HAP-1 (cell line): ENCODE data around the gene SHROOM1.
"Not testable (repeated sequence)": the region's sequence is repeated elsewhere in the genome, so short reads cannot be mapped to it uniquely, and the experiment has no call there.

Experiments used
- DNase-seq, 2 experiments: peaks; one replicate each; pipeline ENCODE4 v3.0.0-alpha.2; 2016 to 2020; ENCODE audit warnings: low spot score in 2 of 2
- H3K27me3 ChIP-seq: fragments of 250-450 bp; sonication (Bioruptor Pico); 2 replicates; pipeline ENCODE4 v1.5.1; 2020; ENCODE audit warnings: low read depth, mild to moderate bottlenecking, moderate library complexity
- H3K36me3 ChIP-seq: fragments of 250-450 bp; sonication (Bioruptor Pico); replicated peaks from 2 replicates; pipeline ENCODE4 v1.5.1; 2020; ENCODE audit warnings: mild to moderate bottlenecking
- H3K4me1 ChIP-seq: fragments of 250-450 bp; sonication (Bioruptor Pico); 2 replicates; pipeline ENCODE4 v1.5.1; 2020; ENCODE audit warnings: mild to moderate bottlenecking
- H3K4me3 ChIP-seq: fragments of 250-450 bp; sonication (Bioruptor Pico); 2 replicates; pipeline ENCODE4 v1.5.1; 2020; ENCODE audit warnings: mild to moderate bottlenecking, moderate library complexity
- H3K9me3 ChIP-seq: fragments of 250-450 bp; sonication (Bioruptor Pico); 2 replicates; pipeline ENCODE4 v1.5.1; 2020; ENCODE audit warnings: mild to moderate bottlenecking, moderate library complexity
- in situ Hi-C: fragments of 300-500 bp; cut with MboI; formaldehyde crosslinking; loops from 3 replicates; pipeline ENCODE4 v1.14.3; 2020; ENCODE audit warnings: low sequenced_read_pairs, inconsistent platforms, mixed read lengths

Gene SHROOM1

DNA sequence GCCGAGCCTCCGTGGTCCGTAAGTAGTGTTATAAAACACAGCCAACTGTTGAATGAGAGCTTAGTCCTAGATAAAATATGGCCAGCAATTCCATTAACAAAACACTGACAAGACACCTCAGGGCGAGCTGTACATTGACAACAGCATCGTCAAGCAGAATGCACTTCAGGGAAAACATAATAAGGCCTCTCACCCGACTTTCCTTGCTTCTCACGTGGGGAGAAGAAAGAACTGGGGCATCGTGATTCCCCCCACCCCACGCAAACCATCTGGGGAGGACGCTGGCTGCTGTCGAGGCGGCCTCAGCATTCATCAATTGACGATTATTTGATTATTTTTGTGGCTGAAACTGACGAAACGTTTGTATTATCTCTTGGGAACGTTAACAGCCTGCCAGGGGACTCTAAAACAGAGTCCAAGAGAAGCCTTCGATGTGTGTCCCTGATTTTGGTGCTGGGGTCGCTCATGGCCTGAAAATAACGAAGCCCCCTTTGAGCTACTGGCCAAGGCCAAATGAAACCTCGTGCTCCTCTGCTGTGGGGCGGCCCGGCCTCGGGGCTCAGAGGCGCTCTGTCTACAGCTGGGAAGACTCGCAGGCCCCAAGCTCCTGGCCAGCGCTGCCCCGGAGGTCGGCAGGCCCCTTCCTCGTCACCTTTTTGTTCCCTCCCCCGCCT is 35.4 kb upstream of the SHROOM1 start:
- Histone ChIP-seq H3K9me3 (no peaks in the 10 kb centered on the region), H3K4me1 (peaks cover 11% of the 10 kb centered on the region), H3K27me3 (no peaks in the 10 kb centered on the region), H3K36me3 (peaks cover 36% of the 10 kb centered on the region), H3K4me3 (peak overlapping the region; percentile 98)
- DNase-seq: no peak
- in situ Hi-C loops: no loop called here

DNA sequence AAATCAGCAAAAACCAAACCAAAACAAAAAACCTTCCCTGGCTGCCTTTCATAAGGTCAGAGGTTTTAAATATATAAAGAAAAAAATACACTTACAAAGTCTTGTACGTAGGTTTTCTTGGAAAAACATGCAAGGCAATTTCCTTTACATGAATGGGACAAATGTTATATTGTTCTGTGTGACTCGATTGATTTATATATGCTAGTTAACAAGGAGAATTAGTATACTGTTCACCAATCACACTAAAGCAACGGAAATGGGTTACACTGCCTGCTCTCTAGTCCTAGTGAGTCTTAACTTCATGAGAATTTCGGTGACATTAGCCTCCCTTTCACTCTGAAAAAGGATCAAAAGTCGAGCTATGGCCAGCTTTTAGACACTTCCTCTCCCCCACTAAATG is 30.3 kb upstream of the SHROOM1 start:
- peaks cover 1% of the 10 kb centered on the region for H3K4me1 ChIP-seq
- H3K27me3 ChIP-seq: peaks cover 6% of the 10 kb centered on the region; the same call in 1 of the 2 replicates
- in situ Hi-C loops: no loop called here
- H3K9me3 ChIP-seq: no peaks in the 10 kb centered on the region
- no peak overlapping the region for H3K4me3 ChIP-seq
- no peak for DNase-seq
- no peaks in the 10 kb centered on the region for H3K36me3 ChIP-seq

DNA sequence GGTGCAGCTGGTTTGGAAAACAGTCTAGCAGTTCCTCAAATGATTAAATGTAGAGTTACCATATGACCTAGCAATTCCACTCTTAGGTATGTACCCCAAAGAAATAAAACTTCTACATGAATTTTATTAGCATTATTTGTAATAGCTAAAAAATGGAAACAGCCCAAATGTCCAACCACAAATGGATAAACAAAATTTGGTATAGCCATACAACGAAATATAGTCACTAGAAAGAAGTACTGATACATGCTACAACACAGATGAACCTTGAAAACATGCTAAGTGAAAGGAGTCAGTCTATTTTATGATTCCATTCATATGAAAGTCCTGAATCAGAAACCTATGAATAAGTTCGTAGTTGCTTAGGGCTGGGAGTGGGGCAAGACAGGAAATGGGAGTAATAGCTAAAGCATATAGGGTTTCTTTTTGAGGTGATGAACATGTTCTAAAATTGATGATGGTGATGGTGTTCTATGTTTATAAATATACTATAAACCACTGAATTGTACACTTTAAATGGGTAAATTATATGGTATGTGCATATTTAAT is 29.5 kb upstream of the SHROOM1 start:
- Histone ChIP-seq H3K9me3 (no peaks in the 10 kb centered on the region), H3K4me3 (no peak overlapping the region), H3K4me1 (no peaks in the 10 kb centered on the region), H3K36me3 (no peaks in the 10 kb centered on the region), H3K27me3 (peaks cover 6% of the 10 kb centered on the region; the same call in 1 of the 2 replicates)
- no peak for DNase-seq
- in situ Hi-C loops: no loop called here

DNA sequence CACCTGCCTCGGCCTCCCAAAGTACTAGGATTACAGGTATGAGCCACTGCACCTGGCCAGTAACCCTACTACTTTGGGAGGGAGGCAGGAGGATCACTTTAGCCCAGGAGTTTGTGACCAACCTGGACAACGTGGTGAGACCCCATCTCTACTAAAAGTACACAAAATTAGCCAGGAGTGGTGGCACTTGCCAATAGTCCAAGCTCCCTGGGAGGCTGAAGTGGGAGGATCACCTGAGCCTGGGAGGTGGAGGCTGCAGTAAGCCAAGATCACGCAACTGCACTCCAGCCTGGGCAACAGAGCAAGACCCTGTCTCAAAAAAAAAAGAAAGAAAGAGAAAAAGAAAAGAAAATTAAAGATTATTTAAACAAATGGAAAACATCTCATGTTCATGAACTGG is 25.6 kb upstream of the SHROOM1 start:
- Histone ChIP-seq H3K27me3 (peaks cover 6% of the 10 kb centered on the region; the same call in 1 of the 2 replicates), H3K4me1 (peaks cover 4% of the 10 kb centered on the region; the same call in 1 of the 2 replicates), H3K36me3 (no peaks in the 10 kb centered on the region), H3K9me3 (no peaks in the 10 kb centered on the region), H3K4me3 (no peak overlapping the region)
- in situ Hi-C loops: no loop called here
- DNase-seq: no peak

DNA sequence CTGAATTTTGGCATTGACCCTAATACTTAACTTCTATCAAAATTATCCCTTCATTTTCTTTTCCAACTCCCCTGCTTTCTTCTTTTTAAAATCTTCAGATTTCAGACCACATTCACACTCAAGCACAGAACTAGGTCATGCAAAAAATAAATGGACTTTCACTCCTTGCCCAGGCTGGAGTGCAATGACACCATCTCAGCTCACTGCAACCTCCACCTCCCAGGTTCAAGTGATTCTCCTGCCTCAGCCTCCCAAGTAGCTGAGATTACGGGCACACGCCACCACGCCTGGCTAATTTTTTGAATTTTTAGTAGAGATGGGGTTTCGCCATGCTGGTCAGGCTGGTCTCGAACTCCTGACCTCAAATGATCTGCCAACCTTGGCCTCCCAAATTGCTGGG is 24.5 kb upstream of the SHROOM1 start:
- H3K4me3 ChIP-seq, DNase-seq, H3K9me3 ChIP-seq, H3K4me1 ChIP-seq, in situ Hi-C loops, H3K36me3 ChIP-seq, H3K27me3 ChIP-seq: not testable (repeated sequence)

DNA sequence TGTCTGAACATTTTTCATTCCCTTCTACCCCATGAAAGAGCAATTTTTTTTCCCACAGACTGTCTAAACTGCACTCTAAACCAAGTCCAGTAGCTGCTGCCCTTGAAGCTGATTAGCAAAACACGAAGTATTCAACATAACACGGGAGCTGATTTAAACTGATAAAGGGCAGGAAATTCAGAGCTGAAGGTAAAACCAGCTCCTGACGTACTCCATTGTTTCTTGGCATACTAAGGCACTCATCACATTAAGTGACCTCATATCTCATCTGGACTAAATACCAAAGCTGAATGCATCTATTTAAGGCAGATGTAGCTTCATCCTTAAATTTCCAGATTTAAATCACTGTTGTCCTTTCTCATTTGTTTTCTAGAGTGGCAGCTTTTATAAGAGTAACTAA is 23.9 kb upstream of the SHROOM1 start:
- Histone ChIP-seq H3K27me3 (no peaks in the 10 kb centered on the region), H3K9me3 (no peaks in the 10 kb centered on the region), H3K4me3 (no peak overlapping the region), H3K36me3 (no peaks in the 10 kb centered on the region), H3K4me1 (peaks cover 11% of the 10 kb centered on the region)
- peak in 1 of 2 experiments; percentile 17 for DNase-seq
- in situ Hi-C loops: no loop called here

DNA sequence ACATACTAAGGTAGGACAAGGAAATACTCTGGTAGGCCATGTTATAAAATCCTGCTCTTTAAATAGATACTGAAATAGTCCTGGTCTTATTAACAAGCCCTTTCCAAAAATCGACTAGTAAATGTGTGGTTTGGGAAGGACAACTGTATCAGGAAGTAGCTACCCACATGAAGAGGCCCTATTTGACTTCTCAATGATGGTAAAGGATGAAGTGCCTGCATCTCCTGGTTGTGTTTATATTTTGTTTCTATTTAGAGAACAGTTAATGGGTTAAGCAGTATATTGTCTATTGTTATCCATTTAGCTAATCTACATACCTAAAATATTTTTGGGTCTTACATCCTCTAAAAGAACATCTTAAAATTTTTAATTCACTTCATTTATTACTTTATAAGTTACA is 23.3 kb upstream of the SHROOM1 start:
- H3K36me3 ChIP-seq: no peaks in the 10 kb centered on the region
- no peak for DNase-seq
- H3K4me3 ChIP-seq: no peak overlapping the region
- in situ Hi-C loops: no loop called here
- H3K27me3 ChIP-seq: no peaks in the 10 kb centered on the region
- no peaks in the 10 kb centered on the region for H3K9me3 ChIP-seq
- H3K4me1 ChIP-seq: peaks cover 16% of the 10 kb centered on the region

DNA sequence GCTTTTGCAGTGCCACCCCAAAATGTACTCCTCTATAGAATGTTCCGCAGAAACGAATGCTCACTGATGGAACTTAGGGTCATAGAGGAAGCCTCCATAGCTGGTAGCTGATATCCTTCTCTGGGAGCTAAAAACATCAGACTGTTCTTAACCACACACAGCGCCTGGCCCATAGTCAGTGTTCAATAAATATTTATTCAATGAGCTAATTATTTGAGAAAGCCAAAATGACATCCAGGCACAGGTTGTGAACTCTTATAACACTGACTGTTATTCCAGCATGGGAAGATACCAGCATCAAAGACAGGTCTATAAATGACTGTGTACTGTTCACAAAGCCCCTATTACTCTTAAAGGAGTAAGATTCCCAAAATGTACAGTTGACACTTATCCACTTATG is 22.9 kb upstream of the SHROOM1 start:
- Histone ChIP-seq H3K4me3 (no peak overlapping the region), H3K9me3 (no peaks in the 10 kb centered on the region), H3K27me3 (no peaks in the 10 kb centered on the region), H3K36me3 (no peaks in the 10 kb centered on the region), H3K4me1 (peaks cover 19% of the 10 kb centered on the region)
- no peak for DNase-seq
- in situ Hi-C loops: no loop called here

DNA sequence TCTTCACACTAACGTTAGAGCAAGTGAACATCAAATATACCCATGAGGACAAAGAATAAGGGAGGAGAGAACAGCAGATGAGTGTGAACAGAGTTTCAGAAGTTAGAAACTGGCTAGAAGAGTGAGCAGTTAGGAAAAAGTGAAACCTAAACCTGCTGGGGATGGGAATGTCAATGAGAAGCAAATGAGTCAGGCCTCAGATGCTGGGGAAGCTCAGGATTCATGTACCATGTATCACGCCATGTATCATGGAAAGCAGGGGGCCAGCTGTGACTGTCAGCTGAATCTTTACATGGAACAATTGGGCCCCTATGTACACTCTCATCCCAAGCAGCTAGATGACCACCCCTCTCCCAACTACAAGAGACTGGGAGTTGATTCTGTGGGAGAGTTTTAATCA is 19.6 kb upstream of the SHROOM1 start:
- no peak overlapping the region for H3K4me3 ChIP-seq
- no peaks in the 10 kb centered on the region for H3K9me3 ChIP-seq
- no peak for DNase-seq
- in situ Hi-C loops: no loop called here
- H3K4me1 ChIP-seq: peaks cover 19% of the 10 kb centered on the region
- no peaks in the 10 kb centered on the region for H3K36me3 ChIP-seq
- H3K27me3 ChIP-seq: no peaks in the 10 kb centered on the region

DNA sequence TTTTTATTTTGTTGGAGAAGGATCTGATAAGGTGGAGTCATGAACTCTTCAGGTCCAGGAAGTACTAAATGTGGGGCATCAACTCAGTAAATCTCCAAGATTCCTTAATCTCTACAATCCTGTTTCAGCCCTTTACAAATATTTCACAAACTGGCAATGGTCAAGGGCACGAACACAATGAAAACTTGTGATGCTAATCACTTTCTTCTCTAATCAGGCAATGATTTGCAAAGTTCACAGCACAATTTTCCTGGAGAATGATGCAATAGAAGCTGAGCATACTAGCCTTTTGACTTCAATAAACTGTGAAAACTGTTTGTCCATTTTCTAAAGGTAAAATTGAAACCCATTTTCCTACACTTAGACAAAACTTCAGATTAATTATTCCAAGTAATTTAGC is 18.9 kb upstream of the SHROOM1 start:
- DNase-seq: peak in 1 of 2 experiments; percentile 72
- Histone ChIP-seq H3K36me3 (no peaks in the 10 kb centered on the region), H3K4me1 (peaks cover 17% of the 10 kb centered on the region), H3K27me3 (no peaks in the 10 kb centered on the region), H3K9me3 (no peaks in the 10 kb centered on the region), H3K4me3 (no peak overlapping the region)
- in situ Hi-C loops: no loop called here

DNA sequence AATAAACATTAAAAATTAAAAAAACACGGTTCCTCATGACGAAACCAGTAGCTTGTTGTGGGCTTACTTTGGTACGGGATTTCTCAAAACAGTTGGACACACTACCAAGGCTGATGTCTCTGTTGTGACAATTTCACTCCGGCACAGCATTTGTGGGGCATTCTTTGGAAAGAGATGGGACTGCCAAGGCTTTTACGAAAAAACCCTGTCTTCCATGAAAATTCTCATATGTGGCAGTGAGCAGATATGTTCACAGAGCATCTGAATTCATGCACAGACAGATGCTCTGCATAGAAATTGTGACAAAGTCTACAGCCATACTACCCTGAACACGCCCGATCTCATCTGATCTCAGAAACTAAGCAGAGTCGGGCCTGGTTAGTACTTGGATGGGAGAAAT is 17.8 kb upstream of the SHROOM1 start:
- in situ Hi-C loops: no loop called here

DNA sequence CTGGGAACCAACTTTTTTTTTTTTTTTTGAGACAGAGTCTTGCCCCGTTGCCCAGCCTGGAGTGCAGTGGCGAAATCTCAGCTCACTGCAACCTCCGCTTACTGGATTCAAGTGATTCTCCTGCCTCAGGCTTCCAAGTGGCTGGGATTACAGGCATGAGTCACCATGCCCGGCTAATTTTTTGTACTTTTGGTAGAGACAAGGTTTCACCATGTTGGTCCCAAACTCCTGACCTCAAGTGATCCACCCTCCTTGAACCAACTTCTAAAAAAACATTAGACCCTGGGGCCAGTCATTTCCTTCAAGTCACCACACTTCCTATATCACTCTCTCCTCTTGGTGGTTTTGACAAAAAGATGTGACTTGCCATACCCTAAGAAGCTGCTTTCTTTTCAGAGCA is 10.9 kb upstream of the SHROOM1 start:
- H3K9me3 ChIP-seq: no peaks in the 10 kb centered on the region; the same call in 1 of the 2 replicates
- no peak for DNase-seq
- H3K4me1 ChIP-seq: no peaks in the 10 kb centered on the region
- H3K36me3 ChIP-seq: no peaks in the 10 kb centered on the region
- in situ Hi-C loops: no loop called here
- no peaks in the 10 kb centered on the region for H3K27me3 ChIP-seq
- no peak overlapping the region for H3K4me3 ChIP-seq

More for the DNA sequence above, 17.8 kb upstream of the SHROOM1 start:
- H3K9me3 ChIP-seq: no peaks in the 10 kb centered on the region
- DNase-seq: no peak
- H3K4me1 ChIP-seq: peaks cover 16% of the 10 kb centered on the region
- no peaks in the 10 kb centered on the region for H3K27me3 ChIP-seq
- H3K36me3 ChIP-seq: no peaks in the 10 kb centered on the region
- H3K4me3 ChIP-seq: no peak overlapping the region

DNA sequence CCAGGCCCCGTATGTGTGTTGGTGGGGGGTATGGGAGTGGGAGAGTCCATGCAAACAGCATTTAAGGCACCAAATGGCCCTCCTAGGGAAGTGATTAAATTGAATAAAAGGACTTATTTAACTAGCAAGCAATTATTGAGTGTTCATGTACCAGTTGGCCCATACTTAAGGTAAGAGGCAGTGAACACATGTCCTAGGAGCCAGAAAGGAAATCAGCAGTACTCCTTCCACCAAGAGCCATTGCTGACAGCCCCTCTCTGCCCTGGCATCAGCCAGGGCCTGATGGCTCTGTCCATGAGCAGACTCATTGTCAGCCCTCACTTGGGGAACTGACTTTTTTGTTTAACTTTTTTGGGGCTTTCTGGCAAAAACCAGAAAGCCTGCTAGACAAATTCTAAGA is 10.4 kb upstream of the SHROOM1 start:
- no peak overlapping the region for H3K4me3 ChIP-seq
- DNase-seq: no peak
- H3K9me3 ChIP-seq: no peaks in the 10 kb centered on the region; the same call in 1 of the 2 replicates
- no peaks in the 10 kb centered on the region for H3K4me1 ChIP-seq
- H3K36me3 ChIP-seq: no peaks in the 10 kb centered on the region
- in situ Hi-C loops: no loop called here
- H3K27me3 ChIP-seq: no peaks in the 10 kb centered on the region

DNA sequence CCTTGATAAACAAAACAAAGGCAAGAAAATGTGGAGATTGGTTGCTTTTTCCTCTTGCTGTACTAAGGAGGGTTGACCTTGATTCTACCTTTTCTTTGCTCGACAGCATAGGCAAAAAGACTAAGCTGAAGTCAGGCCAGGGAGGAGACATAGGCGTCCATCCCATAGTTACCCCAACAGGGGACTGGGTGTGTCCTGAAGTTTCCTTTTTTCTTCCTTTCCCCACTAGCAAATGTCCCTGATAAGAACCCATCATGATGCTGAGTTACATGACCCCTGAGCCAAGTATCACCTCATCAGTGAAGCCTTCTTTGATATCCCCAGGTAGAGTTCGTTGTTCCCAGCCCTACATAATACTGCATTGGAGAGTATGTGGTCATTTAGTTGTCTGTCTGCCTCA is 9.9 kb upstream of the SHROOM1 start:
- Histone ChIP-seq H3K9me3 (no peaks in the 10 kb centered on the region; the same call in 1 of the 2 replicates), H3K36me3 (no peaks in the 10 kb centered on the region), H3K4me3 (no peak overlapping the region), H3K27me3 (no peaks in the 10 kb centered on the region), H3K4me1 (no peaks in the 10 kb centered on the region)
- in situ Hi-C loops: no loop called here
- DNase-seq: no peak
